SIG-M5 (cell line): ENCODE measurements around the gene SPRED3.
"Not testable (repeated sequence)": the region's sequence is repeated elsewhere in the genome, so short reads cannot be mapped to it uniquely, and the experiment has no call there.

Experiments
- DNase-seq: peaks from one replicate; lab custom pipeline; 2025; lab: John Stamatoyannopoulos, UW

The SPRED3 gene

GRCh38 chr19:38417544-38418506 is 29.3 kb downstream of the SPRED3 start:
- DNase-seq, result no peak

- no peak for DNase-seq
These were observed 32.4 kb downstream of the SPRED3 start for GRCh38 chr19:38420935-38421334.

- DNase-seq, result no peak
These were observed 33.4 kb downstream of the SPRED3 start for GRCh38 chr19:38421856-38422255.

- DNase-seq, result no peak
These were observed 33.9 kb downstream of the SPRED3 start for GRCh38 chr19:38422438-38422837.

GRCh38 chr19:38424272-38424671 is 35.8 kb downstream of the SPRED3 start:
- no peak for DNase-seq

GRCh38 chr19:38425222-38425809 is 36.8 kb downstream of the SPRED3 start:
- no peak for DNase-seq

GRCh38 chr19:38425810-38426466 is 37.4 kb downstream of the SPRED3 start, which contains the start of gene RASGRP4:
Gene RASGRP4 (minus strand): TSS chr19:38426219. CDS start chr19:38426091, 128 bp downstream.
- no peak for DNase-seq

GRCh38 chr19:38427035-38427677 is 38.7 kb downstream of the SPRED3 start:
- not testable (repeated sequence) for DNase-seq

- DNase-seq, result no peak
These were observed 40.7 kb downstream of the SPRED3 start for GRCh38 chr19:38429055-38429810.

GRCh38 chr19:38429811-38430156 is 41.3 kb downstream of the SPRED3 start:
- DNase-seq, result no peak

GRCh38 chr19:38430931-38431330 is 42.4 kb downstream of the SPRED3 start:
- no peak for DNase-seq

GRCh38 chr19:38433268-38433733 is 44.8 kb downstream of the SPRED3 start, which contains the start of gene RYR1:
Gene RYR1 (plus strand): TSS chr19:38433691. CDS start chr19:38433830, 139 bp downstream.
- DNase-seq, result no peak

- no peak for DNase-seq
These were observed 46.1 kb downstream of the SPRED3 start for GRCh38 chr19:38434549-38435051.

- no peak for DNase-seq
These were observed 48.8 kb downstream of the SPRED3 start for GRCh38 chr19:38437295-38437694.

- no peak for DNase-seq
These were observed 49.4 kb downstream of the SPRED3 start for GRCh38 chr19:38437917-38438316.

- no peak for DNase-seq
These were observed 52.1 kb downstream of the SPRED3 start for GRCh38 chr19:38440592-38440991.

GRCh38 chr19:38441657-38442348 is 53.3 kb downstream of the SPRED3 start:
- DNase-seq, result no peak

GRCh38 chr19:38442736-38443135 is 54.2 kb downstream of the SPRED3 start:
- DNase-seq, result no peak

- no peak for DNase-seq
These were observed 55.0 kb downstream of the SPRED3 start for GRCh38 chr19:38443458-38443999.

- no peak for DNase-seq
These were observed 55.5 kb downstream of the SPRED3 start for GRCh38 chr19:38444026-38444425.
